OCI-M1 (cell line): ENCODE results near the gene GPR108.
"Not testable (repeated sequence)": the region's sequence is repeated elsewhere in the genome, so short reads cannot be mapped to it uniquely, and the experiment has no call there.

Experiments
- DNase-seq: peaks from one replicate; lab custom pipeline; 2025; lab: John Stamatoyannopoulos, UW

The GPR108 gene

GRCh38 chr19:6737284-6737872 lies at the start of gene GPR108:
Gene GPR108, minus strand, starts transcription at chr19:6737580. Its CDS starts 4 bp downstream, at chr19:6737576.
- peak; percentile 99 for DNase-seq

GRCh38 chr19:6779206-6779605 lies 41.8 kb upstream of the GPR108 start:
- no peak for DNase-seq

DNA sequence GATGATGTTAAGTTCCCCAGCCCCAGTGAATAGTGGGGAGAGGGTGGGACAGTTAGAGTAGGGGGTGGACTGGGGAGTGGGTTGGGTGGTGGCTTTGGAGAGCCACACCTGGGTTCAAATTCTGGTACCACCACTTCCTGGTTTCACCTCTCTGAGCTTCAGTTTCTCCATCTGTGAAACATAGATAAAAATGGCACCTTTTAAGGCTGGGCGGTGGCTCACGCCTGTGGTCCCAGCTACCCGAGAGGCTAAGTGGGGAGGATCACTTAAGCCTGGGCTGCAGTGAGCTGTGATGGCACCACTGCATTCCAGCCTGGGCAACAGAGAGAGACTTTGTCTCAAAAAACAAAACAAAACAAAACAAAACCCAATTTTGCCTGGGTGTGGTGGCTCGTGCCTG lies 41.0 kb upstream of the GPR108 start:
- no peak for DNase-seq

DNA sequence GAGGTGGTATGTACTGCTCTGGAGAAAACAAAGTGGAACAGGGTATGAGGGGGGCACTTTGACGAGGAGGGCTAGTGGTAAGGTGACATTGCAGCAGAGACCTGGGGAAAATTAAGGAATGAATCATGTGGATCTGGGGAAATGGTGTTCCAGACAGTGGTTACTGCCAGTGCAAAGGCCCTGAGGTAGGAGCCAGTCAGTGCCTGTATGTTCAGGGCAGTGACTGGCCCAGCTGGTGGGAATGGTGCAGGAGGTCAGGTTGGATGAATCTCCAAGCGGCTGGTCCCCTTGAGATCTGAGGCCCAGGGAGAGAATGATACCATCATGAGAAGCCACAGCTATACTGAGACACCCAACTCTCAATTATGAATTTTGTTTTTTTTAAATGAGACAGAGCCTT lies 40.1 kb upstream of the GPR108 start:
- DNase-seq, result no peak

DNA sequence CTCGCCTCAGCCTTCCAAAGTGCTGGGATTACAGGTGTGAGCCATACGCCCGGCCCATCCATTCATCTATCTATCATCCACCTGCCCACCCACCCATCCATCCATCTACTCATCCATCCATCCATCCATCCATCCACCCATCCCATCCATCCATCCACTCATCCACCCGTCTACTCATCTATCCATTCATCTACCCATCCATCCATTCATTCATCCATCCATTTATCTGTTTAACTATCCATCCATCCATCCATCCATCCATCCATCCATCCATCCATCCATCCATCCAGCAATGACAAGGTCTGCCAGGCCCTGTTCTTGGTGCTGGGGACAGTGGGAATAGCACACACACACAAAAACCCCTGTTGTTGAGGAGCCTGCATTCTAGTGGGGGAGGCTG lies 39.6 kb upstream of the GPR108 start:
- no peak for DNase-seq

GRCh38 chr19:6776045-6776444 lies 38.7 kb upstream of the GPR108 start:
- DNase-seq, result not testable (repeated sequence)

DNA sequence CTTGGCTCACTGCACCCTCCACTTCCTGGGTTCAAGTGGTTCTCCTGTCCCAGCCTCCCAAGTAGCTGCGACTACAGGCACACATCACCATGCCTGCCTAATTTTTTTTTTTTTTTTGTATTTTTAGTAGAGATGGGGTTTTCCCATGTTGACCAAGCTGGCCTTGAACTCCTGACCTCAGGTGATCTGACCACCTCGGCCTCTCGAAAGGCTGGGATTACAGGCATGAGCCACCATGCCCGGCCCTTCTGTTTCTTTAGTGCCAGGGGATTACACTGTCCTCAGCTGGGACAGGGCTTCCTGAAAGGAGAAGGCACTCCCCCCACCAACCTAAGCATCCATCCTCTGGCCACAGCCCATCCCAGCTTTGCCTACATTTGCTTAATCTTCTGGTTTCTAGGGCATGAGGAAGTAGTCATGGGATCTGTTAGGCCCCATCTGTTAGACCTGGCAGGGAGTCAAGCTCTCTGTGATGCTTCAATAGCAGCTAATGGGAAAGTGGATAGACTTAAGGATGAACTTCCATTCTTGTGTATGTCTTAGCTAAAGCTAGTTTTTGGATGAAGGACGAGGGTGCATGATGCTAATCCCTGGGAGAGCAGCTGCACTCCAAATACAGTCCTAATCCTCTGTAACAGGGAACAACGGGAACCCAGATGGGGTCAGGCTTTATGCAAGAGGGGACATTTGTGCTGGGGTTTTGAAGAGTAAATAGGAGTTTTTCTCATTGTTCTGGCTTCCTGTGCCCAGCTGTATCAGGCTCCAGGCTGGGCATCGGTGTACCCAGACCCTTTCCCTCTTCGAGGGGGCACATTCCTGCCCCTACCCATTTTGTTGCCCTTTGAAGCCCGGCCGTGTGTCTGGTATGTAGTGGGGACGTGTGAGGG lies 37.7 kb upstream of the GPR108 start:
- peak; percentile 3 for DNase-seq

GRCh38 chr19:6773323-6773931 lies 36.0 kb upstream of the GPR108 start:
- DNase-seq, result peak; percentile 31

- DNase-seq, result no peak
These were observed 35.5 kb upstream of the GPR108 start for GRCh38 chr19:6772866-6773322.

DNA sequence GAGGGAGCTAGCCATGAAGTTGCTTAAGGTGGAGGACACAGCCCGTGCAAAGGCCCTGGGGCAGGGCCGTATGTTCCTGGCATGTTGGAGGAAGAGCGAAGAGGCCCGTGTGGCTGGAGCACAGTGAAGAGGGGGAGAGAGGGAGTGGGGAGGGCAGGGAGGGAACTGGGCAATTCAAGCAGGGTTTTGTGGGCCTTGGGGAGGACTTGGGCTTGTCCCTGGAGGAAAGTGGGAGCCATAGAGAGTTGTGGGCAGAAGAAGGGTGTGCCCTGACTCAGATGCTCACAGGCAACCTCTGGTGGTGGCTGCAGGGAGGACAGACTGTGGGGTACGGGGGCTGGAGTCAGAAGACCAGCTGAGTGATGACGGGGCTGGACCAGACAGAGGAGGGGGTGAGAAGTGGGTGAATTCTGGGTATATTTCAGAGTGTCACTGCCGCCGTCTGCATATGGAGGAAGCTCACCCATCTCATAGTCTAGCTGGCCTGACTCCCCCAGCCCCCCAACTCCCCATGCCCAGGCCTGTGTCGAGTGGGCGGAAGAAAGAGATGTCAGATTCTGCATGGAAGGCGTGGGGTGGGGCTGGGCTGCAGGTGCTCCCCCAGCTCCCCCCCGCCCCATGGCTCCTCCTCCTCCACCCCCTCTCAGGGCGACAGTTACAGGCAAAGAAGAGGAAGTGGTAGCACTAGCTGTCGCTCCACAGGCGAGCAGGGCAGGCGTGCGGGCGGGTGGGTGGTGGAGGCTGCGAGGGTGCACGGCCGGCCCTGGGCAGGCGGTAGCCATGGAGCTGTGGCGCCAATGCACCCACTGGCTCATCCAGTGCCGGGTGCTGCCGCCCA lies 34.9 kb upstream of the GPR108 start, which contains the start of gene VAV1:
VAV1 (plus strand) TSS at position 681 of the 838 bp plus-strand sequence; CDS start at position 781, 100 bp downstream.
- peak; percentile 86 for DNase-seq

- DNase-seq, result not testable (repeated sequence)
These were observed 34.3 kb upstream of the GPR108 start for GRCh38 chr19:6771648-6772027.

DNA sequence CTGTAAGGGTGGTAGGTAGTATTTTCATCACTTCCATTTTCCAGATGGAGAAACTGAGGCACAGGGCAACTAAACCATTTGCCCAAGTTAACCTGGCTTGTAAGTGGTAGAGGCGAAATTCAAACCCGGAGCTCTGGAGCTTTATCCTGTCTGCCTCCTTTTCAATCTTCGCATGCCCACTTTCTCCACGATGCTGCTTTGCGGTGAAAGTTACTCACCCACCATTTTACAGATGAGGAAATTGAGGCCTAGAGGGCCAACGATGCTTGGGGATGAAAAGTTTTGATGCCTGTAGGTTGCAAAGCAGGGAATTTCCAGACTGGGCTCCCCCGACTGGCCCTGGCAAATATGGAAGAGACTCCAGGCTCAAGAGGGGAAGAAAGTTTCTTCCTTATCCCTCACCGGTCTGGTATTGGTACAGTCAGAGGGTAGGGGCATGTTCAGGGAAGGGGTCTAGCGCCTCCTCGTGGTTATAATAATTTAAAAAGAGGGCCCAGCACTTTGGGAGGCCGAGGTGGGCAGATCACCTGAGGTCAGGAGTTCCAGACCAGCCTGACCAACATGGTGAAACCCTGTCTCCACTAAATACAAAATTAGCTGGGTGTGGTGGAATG lies 31.7 kb upstream of the GPR108 start:
- DNase-seq, result peak; percentile 47

- DNase-seq, result no peak
These were observed 30.9 kb upstream of the GPR108 start for GRCh38 chr19:6768236-6768785.

- peak; percentile 84 for DNase-seq
These were observed 30.2 kb upstream of the GPR108 start, which contains the start of gene SH2D3A for GRCh38 chr19:6767357-6768235. Gene SH2D3A, minus strand, starts transcription at chr19:6767435. Its CDS starts 3,687 bp downstream, at chr19:6763748.

DNA sequence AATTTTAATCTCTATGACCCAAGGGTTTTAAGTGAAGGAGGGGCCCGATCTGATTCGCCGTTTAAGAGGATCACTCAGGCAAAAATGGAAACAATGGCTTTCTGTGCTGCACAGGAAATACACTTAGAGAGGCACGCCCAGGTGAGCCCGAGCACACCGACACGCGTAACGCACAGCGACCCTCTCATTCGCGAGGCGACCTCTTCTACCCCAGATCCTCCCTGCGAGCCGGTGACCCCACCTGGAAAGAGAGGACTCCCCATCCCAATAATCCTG lies 29.6 kb upstream of the GPR108 start:
- DNase-seq, result no peak

- DNase-seq, result peak; percentile 12
These were observed 29.1 kb upstream of the GPR108 start for GRCh38 chr19:6766357-6767080.

- no peak for DNase-seq
These were observed 28.5 kb upstream of the GPR108 start for GRCh38 chr19:6765738-6766356.

DNA sequence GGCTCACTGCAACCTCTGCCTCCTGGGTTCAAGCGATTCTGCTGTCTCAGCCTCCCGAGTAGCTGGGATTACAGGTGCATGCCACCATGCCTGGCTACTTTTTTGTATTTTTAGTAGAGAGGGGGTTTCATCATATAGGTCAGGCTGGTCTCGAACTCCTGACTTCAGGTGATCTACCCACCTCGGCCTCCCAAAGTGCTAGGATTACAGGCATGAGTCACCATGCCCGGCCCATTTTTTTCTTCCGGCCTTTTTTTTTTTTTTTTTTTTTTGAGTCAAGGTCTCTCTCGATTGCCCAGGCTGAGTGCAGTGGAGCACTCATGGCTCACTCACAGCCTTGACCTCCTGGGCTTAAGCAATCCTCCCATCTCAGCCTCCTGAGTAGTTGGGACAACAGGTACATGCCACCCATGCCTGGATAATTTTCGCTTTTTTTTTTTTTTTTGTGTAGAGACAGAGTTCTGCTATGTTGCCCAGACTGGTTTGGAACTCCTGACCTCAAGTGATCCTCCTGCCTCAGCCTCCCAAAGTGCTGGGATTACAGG lies 24.9 kb upstream of the GPR108 start:
- not testable (repeated sequence) for DNase-seq
